CD14-positive monocyte (primary cell): Measurements from ENCODE around the gene CD34. TPM values are rescaled to one million over a fixed set of nuclear protein-coding genes. Genes with fewer than 3 reads are reported as not detected.

Experiments
- DNase-seq, 3 donors: peaks; one replicate each; pipeline ENCODE4 v3.0.0-alpha.2; 2011 to 2022
- H2AFZ ChIP-seq: 2 replicates; pipeline ENCODE4 v1.6.0; 2012; ENCODE audit warnings: mild to moderate bottlenecking, low read depth, low read length, inconsistent platforms; ENCODE audit not compliant: insufficient read depth, poor library complexity, severe bottlenecking
- H3K27ac ChIP-seq, 2 donors: 1 replicate in 1 of 2; 2 replicates in 1 of 2; pipeline ENCODE4 v1.5.1; 2012 to 2013; ENCODE audit warnings: low read length in 2 of 2, control low read depth in 1 of 2, inconsistent platforms in 1 of 2, low read depth in 1 of 2, mild to moderate bottlenecking in 1 of 2
- H3K27me3 ChIP-seq, 2 donors: one replicate each; pipeline versions ENCODE4 v1.6.0 to v1.6.1; 2011 to 2013; ENCODE audit warnings: low read length in 2 of 2; ENCODE audit not compliant: control insufficient read depth in 2 of 2, insufficient read depth in 2 of 2
- H3K36me3 ChIP-seq, 2 donors: replicated peaks in 1 of 2; 1 replicate in 1 of 2; 2 replicates in 1 of 2; pipeline versions ENCODE4 v1.5.1 to v1.6.1; 2012 to 2013; ENCODE audit warnings: low read length in 2 of 2, control low read depth in 1 of 2, inconsistent platforms in 1 of 2, mild to moderate bottlenecking in 1 of 2; ENCODE audit not compliant: insufficient read depth in 2 of 2, control insufficient read depth in 1 of 2
- H3K4me1 ChIP-seq, 2 donors: 1 replicate in 1 of 2; 2 replicates in 1 of 2; pipeline versions ENCODE4 v1.5.1 to v1.6.1; 2012 to 2013; ENCODE audit warnings: low read length in 2 of 2, control low read depth in 1 of 2, inconsistent platforms in 1 of 2, mild to moderate bottlenecking in 1 of 2, moderate library complexity in 1 of 2; ENCODE audit not compliant: insufficient read depth in 2 of 2, control insufficient read depth in 1 of 2
- H3K4me2 ChIP-seq: replicated peaks from 2 replicates; pipeline ENCODE3; 2012; ENCODE audit warnings: low read length, moderate library complexity, mild to moderate bottlenecking; ENCODE audit not compliant: poor library complexity, severe bottlenecking; ENCODE audit errors: extremely low read depth
- H3K4me3 ChIP-seq, 3 experiments: fragments of 200-600 bp in 1 of 3; sonication (generic) in 1 of 3; replicated peaks in 1 of 3; 1 replicate in 2 of 3; 2 replicates in 1 of 3; pipeline ENCODE4 v1.5.1; 2011 to 2013; ENCODE audit warnings: low read length in 3 of 3, mild to moderate bottlenecking in 3 of 3, control low read depth in 2 of 3, low read depth in 2 of 3, inconsistent platforms in 1 of 3, moderate library complexity in 1 of 3
- H3K79me2 ChIP-seq: 2 replicates; pipeline ENCODE4 v1.6.0; 2012; ENCODE audit warnings: mild to moderate bottlenecking, control low read depth, inconsistent platforms, low read length, moderate library complexity; ENCODE audit not compliant: insufficient read depth
- H3K9ac ChIP-seq: 2 replicates; pipeline ENCODE4 v1.6.0; 2017; ENCODE audit warnings: low read length, mild to moderate bottlenecking; ENCODE audit not compliant: insufficient read depth, poor library complexity, severe bottlenecking
- H3K9me3 ChIP-seq, 2 donors: replicated peaks in 1 of 2; 1 replicate in 1 of 2; 2 replicates in 1 of 2; pipeline versions ENCODE4 v1.5.1 to v1.6.1; 2012 to 2013; ENCODE audit warnings: low read length in 2 of 2, control low read depth in 1 of 2; ENCODE audit not compliant: control insufficient read depth in 1 of 2, insufficient read depth in 1 of 2
- H4K20me1 ChIP-seq: 2 replicates; pipeline ENCODE4 v1.6.0; 2012; ENCODE audit warnings: mild to moderate bottlenecking, low read length, control low read depth, moderate library complexity; ENCODE audit not compliant: insufficient read depth
- H3K27ac Mint-ChIP-seq, 7 donors: one replicate each; pipeline ENCODE4 v1.8.0; 2020; ENCODE audit warnings: mild to moderate bottlenecking in 7 of 7, mixed read lengths in 7 of 7, moderate library complexity in 6 of 7, inconsistent platforms in 2 of 7
- H3K27me3 Mint-ChIP-seq, 3 donors: one replicate each; pipeline ENCODE4 v1.8.0; 2021 to 2022; ENCODE audit warnings: low read depth in 3 of 3, mild to moderate bottlenecking in 3 of 3, mixed read lengths in 3 of 3, moderate library complexity in 3 of 3, inconsistent platforms in 1 of 3
- H3K36me3 Mint-ChIP-seq, 2 donors: one replicate each; pipeline ENCODE4 v1.8.0; 2020; ENCODE audit warnings: mixed read lengths in 2 of 2, inconsistent platforms in 1 of 2, mild to moderate bottlenecking in 1 of 2
- H3K4me1 Mint-ChIP-seq: one replicate; pipeline ENCODE4 v1.8.0; 2020; ENCODE audit warnings: mild to moderate bottlenecking, mixed read lengths
- H3K4me3 Mint-ChIP-seq, 2 donors: one replicate each; pipeline ENCODE4 v1.8.0; 2020; ENCODE audit warnings: mild to moderate bottlenecking in 2 of 2, mixed read lengths in 2 of 2, moderate library complexity in 1 of 2
- H3K9me3 Mint-ChIP-seq, 7 donors: one replicate each; pipeline ENCODE4 v1.8.0; 2020 to 2022; ENCODE audit warnings: mixed read lengths in 7 of 7, mild to moderate bottlenecking in 6 of 7, moderate library complexity in 6 of 7, inconsistent platforms in 2 of 7
- WGBS: methylation state at CpG from one replicate; pipeline ENCODE4 v1.1.5; 2013; ENCODE audit warnings: missing lambda C conversion rate; ENCODE audit not compliant: insufficient coverage; 5-methylcytosine and 5-hydroxymethylcytosine counted together
- intact Hi-C, 2 donors: fragments of 100-400 bp; cut with micrococcal nuclease; formaldehyde crosslinking; loops; one replicate each; pipeline versions ENCODE4 v1.15.0 to v1.15.1; 2023
- polyA plus RNA-seq, 3 donors: library from polyadenylated mRNA; depleted of rRNA in 1 of 3; unstranded in 2 of 3; stranded (reverse) in 1 of 3; fragments of 300-500 nt in 2 of 3; fragments of >200 nt in 1 of 3; fragmentation: Illumina TruSeq in 2 of 3; gene quantifications; 1 replicate in 2 of 3; 2 replicates in 1 of 3; pipeline ENCODE4 v1.2.3, GENCODE V29; 2012 to 2021
- TF ChIP-seq, protein P1 (sequence below): fragments of 200-600 bp; IDR thresholded peaks from one replicate; pipeline ENCODE4 v1.8.0; 2022; ENCODE audit warnings: antibody characterized with exemption, mild to moderate bottlenecking

CD34 gene
- polyA plus RNA-seq, 3 donors = 0.03 TPM; not detected in 2

GRCh38 chr1:207833381-207833780 lies 77.5 kb downstream of the CD34 start:
- Histone ChIP-seq H4K20me1 (peaks cover 78% of the 10 kb centered on the region), H3K4me3 (no peak overlapping the region), H3K4me1 (peaks cover 38 to 54% of the 10 kb centered on the region in 2 donors), H3K36me3 (peaks cover 3 to 26% of the 10 kb centered on the region in 2 donors), H3K9me3 (no peaks in the 10 kb centered on the region), H3K27me3 (no peaks in the 10 kb centered on the region), H3K79me2 (peaks cover 82% of the 10 kb centered on the region), H2AFZ (no peak overlapping the region), H3K9ac (no peak overlapping the region), H3K27ac (peak overlapping the region; percentile 15 to 39), H3K4me2 (peak overlapping the region; percentile 5)
- H3K4me3 Mint-ChIP-seq = peak overlapping the region; percentile 35 to 69
- peaks cover 0 to 1% (median 0%) of the 10 kb centered on the region in 3 donors for H3K27me3 Mint-ChIP-seq
- DNase-seq = peak in 1 of 3 donors; percentile 46
- peaks cover 62% of the 10 kb centered on the region for H3K4me1 Mint-ChIP-seq
- WGBS = 0% methylated on average over 3 of the region's 6 CpGs
- peak overlapping the region; percentile 74 to 95 (median 84) for H3K27ac Mint-ChIP-seq
- no peaks in the 10 kb centered on the region for H3K9me3 Mint-ChIP-seq
- peaks cover 39 to 42% of the 10 kb centered on the region in 2 donors for H3K36me3 Mint-ChIP-seq
- TF ChIP-seq, protein P1, sequence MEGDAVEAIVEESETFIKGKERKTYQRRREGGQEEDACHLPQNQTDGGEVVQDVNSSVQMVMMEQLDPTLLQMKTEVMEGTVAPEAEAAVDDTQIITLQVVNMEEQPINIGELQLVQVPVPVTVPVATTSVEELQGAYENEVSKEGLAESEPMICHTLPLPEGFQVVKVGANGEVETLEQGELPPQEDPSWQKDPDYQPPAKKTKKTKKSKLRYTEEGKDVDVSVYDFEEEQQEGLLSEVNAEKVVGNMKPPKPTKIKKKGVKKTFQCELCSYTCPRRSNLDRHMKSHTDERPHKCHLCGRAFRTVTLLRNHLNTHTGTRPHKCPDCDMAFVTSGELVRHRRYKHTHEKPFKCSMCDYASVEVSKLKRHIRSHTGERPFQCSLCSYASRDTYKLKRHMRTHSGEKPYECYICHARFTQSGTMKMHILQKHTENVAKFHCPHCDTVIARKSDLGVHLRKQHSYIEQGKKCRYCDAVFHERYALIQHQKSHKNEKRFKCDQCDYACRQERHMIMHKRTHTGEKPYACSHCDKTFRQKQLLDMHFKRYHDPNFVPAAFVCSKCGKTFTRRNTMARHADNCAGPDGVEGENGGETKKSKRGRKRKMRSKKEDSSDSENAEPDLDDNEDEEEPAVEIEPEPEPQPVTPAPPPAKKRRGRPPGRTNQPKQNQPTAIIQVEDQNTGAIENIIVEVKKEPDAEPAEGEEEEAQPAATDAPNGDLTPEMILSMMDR = no peak
- intact Hi-C loops = no loop called here

DNA sequence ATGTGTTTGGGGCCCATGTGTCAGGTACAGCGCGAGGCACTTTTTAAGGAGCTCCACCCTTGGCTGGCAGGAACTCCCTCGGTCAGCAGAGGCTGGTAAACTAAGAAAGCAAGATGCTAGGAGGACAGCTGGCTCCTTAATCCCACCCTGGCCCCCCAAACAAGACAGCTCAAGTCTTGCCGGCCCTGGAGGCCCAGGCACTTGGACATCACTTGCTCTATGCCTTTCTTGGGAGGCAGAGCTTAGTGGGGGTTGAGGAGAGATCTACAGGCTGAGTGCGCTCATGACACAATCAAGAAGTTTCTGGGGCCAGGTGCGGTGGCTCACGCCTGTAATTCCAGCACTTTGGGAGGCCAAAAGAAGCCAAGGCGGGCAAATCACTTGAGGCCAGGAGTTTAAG lies 78.1 kb downstream of the CD34 start:
- Mint-ChIP-seq H3K36me3 (peaks cover 35 to 36% of the 10 kb centered on the region in 2 donors), H3K27me3 (peaks cover 0 to 1% (median 0%) of the 10 kb centered on the region in 3 donors), H3K4me3 (no peak overlapping the region), H3K4me1 (peaks cover 68% of the 10 kb centered on the region), H3K9me3 (no peaks in the 10 kb centered on the region), H3K27ac (peak overlapping the region; percentile 30 to 95 (median 84))
- peaks cover 44 to 59% of the 10 kb centered on the region in 2 donors for H3K4me1 ChIP-seq
- WGBS = 92% methylated on average over 4 of the region's 8 CpGs
- peaks cover 82% of the 10 kb centered on the region for H3K79me2 ChIP-seq
- H3K9ac ChIP-seq = no peak overlapping the region
- no peak for DNase-seq
- H3K27me3 ChIP-seq = no peaks in the 10 kb centered on the region
- H3K4me3 ChIP-seq = no peak overlapping the region
- H2AFZ ChIP-seq = no peak overlapping the region
- no peak overlapping the region for H3K4me2 ChIP-seq
- H3K9me3 ChIP-seq = no peaks in the 10 kb centered on the region
- peaks cover 72% of the 10 kb centered on the region for H4K20me1 ChIP-seq
- peaks cover 3 to 26% of the 10 kb centered on the region in 2 donors for H3K36me3 ChIP-seq
- TF ChIP-seq, protein P1 = no peak
- H3K27ac ChIP-seq = peak overlapping the region; percentile 15 to 82
- intact Hi-C loops = no loop called here
